Measurements from ENCODE around the gene KCNQ2.

Gene KCNQ2

GRCh38 chr20:63350597-63351325 is 121.7 kb downstream of the KCNQ2 start:
- DNase-seq: no peak

All from NCI-H345 (cell line).